ENCODE measurements around the gene ANO1.
A peak's percentile ranks its signal among the peaks of the same experiment; 100 is the strongest.
"Not testable (repeated sequence)": the region's sequence is repeated elsewhere in the genome, so short reads cannot be mapped to it uniquely, and the experiment has no call there.

ANO1 gene

GRCh38 chr11:70194792-70195791 is 117.0 kb downstream of the ANO1 start:
- DNase-seq = no peak

DNA sequence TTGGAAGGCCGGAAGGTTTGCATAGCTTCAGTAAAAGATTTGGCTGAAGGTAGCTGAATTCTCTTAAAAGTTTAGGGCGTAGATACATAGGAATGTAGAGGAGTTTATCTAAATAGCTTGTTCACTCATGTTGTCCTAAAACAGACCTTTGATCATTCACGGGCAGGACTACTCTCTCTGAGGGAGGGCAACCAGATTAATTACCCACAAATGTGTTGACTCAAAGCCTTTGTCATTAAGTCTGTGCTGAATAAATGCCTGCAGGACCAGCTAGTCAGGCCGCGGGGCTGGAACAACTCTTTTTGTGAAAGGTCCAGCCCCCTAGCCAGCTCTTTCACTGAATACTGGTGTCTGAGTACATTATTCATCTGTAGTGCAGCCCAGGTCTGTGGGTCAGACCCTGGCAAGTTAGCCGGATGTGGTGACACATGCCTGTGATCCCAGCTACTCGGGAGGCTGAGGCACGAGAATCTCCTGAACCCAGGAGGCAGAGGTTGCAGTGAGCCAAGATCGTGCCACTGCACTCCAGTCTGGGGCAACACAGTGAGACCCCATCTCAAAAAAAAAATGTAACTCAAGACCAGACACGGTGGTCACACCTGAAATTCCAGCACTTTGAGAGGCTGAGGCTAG is 122.2 kb downstream of the ANO1 start:
- no peak for DNase-seq

GRCh38 chr11:70201047-70201446 is 122.9 kb downstream of the ANO1 start:
- DNase-seq = not testable (repeated sequence)

GRCh38 chr11:70201882-70202861 is 124.1 kb downstream of the ANO1 start:
- DNase-seq = no peak

GRCh38 chr11:70202920-70203750 is 125.0 kb downstream of the ANO1 start, which contains the start of gene FADD:
FADD (plus strand) TSS chr11:70203296; CDS start chr11:70203460, 164 bp downstream.
- peak; percentile 86 to 93 for DNase-seq

DNA sequence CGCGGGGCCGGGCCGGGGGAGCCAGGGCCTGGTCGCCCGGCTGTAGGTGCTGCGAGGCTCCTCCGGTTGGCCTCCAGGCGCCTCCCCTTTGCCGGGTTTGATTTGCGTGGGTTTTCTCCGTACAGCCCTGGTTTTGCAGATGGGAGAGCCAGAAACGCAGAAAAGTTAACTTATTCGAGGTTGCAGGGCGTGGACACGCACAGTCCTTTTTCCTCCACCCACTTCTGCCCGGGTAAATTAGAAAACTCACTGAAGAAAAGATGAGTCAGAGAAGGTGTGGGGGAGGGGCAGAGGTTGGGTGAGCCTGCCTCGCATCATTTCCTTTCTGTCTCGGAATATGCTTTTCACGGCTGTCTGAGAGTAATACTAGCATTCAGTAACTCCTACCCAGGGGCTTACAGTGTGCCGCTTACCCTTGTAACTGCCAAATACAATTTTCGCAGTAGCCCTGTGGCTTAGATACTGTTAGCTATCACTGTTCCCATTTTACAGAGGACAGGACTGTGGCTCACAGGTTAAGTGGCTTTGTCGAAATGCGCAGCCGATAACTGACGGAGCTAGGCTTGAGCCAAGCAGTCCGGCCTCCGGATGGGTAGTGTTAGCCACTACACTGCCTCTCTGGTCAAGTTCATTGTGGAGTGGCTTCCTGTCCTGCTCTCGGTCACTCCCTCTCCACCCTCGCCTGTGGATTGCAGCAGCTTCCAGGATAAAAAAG is 125.8 kb downstream of the ANO1 start:
- DNase-seq = peak in 1 of 2 experiments; percentile 19

GRCh38 chr11:70204466-70204799 is 126.3 kb downstream of the ANO1 start:
- no peak for DNase-seq

DNA sequence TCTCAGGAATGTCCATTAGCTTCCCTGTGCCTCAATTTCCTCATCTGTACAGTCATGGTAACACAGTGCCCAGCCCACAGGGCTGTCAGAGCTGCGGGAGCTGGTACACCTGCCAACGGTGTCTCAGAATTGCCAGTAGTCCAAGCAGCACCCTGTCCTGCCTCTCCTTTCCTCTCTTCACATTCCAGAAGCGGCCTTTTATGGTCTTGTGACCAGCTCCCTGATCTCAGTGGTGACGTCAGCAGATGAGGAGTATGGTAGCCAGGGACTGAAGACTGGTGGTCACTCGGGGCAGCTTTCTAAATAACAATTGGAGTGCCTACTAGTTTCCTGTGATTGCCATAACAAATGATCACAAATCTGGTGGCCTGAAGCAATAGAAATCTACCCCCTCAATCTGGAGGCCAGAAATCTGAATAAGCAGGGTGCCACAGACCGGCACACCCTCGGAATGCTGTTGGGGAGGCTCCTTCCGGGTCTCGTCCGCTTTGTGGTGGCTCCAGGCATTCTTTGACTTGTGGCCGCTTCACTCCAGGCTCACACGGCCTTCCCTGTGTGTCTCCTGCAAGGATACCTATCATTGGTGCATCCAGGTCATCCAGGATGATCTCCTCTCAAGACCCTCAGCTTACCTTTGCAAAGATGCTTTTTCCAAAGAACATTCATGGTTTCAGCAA is 127.1 kb downstream of the ANO1 start:
- no peak for DNase-seq

DNA sequence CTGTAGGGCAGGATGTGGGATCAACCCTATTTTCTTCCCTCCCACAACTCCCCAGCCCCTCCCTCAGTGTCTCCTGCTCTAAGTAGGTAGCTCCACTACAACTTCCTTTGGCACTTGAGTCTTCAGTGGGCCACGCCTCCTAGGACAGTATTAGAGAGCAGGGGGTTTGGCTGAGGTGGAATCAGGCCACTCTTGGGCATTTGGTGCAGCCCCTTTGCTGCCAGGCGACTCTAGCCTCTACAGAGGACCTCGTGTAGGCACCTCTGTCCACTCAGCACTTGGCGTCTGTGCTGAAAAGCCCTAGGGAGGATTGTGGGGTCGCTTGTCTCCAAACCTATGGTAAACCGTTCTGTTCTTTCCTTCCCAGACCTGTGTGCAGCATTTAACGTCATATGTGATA is 127.6 kb downstream of the ANO1 start:
- no peak for DNase-seq

GRCh38 chr11:70206226-70206981 is 128.3 kb downstream of the ANO1 start:
- no peak for DNase-seq

DNA sequence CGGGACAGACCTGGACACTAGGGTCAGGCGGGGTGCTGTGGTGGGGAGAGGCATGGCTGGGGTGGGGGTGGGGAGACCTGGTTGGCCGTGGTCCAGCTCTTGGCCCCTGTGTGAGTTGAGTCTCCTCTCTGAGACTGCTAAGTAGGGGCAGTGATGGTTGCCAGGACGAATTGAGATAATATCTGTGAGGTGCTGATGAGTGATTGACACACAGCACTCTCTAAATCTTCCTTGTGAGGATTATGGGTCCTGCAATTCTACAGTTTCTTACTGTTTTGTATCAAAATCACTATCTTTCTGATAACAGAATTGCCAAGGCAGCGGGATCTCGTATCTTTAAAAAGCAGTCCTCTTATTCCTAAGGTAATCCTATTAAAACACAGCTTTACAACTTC is 128.9 kb downstream of the ANO1 start:
- no peak for DNase-seq

GRCh38 chr11:70207531-70208131 is 129.5 kb downstream of the ANO1 start:
- no peak for DNase-seq

- no peak for DNase-seq
Observed at GRCh38 chr11:70209391-70209912, 131.3 kb downstream of the ANO1 start.

GRCh38 chr11:70210051-70210501 is 132.0 kb downstream of the ANO1 start:
- no peak for DNase-seq

DNA sequence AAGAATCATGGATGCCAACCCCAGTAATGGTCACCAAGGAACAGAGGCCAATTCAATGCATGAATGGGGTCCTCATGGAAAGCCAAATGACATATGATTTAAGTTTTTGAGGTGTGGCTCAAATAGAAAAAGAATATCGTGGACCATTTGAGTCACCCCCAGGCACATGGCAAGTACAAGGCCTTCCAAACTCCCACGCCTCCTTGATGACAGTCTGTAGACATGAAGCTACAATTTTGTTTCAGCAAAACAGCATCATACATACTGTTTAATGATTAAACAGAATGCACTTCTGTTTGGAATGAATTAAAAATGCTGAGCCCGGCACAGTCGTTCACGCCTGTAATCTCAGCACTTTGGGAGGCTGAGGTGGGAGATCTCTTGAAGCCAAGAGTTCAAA is 132.4 kb downstream of the ANO1 start:
- no peak for DNase-seq

- DNase-seq = no peak
Observed at GRCh38 chr11:70212227-70212811, 134.2 kb downstream of the ANO1 start.

GRCh38 chr11:70217388-70217787 is 139.3 kb downstream of the ANO1 start:
- DNase-seq = not testable (repeated sequence)

DNA sequence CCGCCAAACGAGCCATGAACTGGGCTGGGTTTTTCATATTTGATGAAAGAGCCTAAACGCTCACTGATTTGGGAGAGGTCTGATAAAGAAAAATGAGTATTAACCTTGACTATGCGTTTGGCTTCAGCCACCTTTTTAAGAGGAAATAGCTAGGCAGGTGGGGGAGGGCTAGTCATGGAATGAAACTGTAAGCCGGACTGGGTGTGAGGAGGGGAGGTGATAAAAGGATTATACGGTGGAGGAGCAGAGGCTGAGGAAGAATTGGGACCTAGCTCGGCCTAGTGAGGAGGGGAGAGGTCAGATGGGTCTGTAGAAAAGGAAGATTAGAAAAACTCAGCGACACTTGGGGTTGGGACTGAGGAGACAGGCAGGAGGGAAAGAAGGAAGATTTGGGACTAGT is 140.0 kb downstream of the ANO1 start:
- not testable (repeated sequence) for DNase-seq

DNA sequence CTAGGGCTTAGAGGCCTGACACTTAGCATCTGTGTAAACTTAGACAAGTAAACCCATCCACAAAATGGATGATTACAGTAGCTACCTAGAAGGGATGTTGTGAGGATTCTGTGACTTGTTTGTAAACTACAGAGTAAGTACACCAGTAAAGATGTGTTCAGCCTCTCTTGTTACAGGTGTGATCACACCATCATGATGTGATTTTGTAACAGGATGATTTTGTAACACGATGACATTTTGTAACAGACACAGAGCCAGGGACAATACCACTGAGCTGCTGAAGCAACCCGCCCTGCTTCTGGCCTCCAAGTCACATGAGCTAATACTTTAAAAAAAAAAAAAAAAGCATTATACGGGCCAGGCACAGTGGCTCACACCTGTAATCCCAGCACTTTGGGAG is 142.0 kb downstream of the ANO1 start:
- no peak for DNase-seq
